Left renal cortex interstitium (tissue), 4 donors: ENCODE measurements around the gene MINDY1. TPM values are rescaled to one million over a fixed set of nuclear protein-coding genes. Genes with fewer than 3 reads are reported as not detected.
A peak's percentile ranks its signal among the peaks of the same experiment; 100 is the strongest.

Experiments
- DNase-seq, 4 donors: peaks; one replicate each; pipeline ENCODE4 v3.0.0-alpha.2; 2013; ENCODE audit warnings: low read depth in 4 of 4, low spot score in 2 of 4, missing footprints in 1 of 4
- polyA plus RNA-seq, 4 donors: library from polyadenylated mRNA; unstranded; fragments of 120-200 nt; gene quantifications; one replicate each; pipeline ENCODE4 v1.2.1, GENCODE V29; 2013; ENCODE audit not compliant: insufficient read length in 4 of 4

MINDY1 gene
- polyA plus RNA-seq, 4 donors, result 38.1 to 59.4 (median 46.7) TPM

DNA sequence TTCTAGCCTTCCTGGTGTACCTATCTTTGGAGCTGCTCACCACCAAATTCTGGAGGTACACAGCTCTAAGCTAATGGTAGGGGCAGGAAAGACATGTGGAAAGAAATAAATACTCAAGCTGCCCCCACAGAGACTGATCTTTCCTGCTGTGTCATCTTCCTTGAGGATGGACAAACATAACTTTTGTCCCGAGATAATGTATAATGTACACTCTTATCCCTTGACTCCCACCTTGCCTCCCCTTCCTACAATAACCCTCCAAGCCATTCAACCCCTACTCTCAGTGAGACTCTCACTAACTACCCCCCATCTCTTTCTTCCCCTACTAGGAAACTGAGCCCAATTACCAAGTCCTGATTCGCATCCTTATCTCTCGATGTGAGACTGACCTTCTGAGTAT is 12.5 kb downstream of the MINDY1 start:
- DNase-seq, result no peak

DNA sequence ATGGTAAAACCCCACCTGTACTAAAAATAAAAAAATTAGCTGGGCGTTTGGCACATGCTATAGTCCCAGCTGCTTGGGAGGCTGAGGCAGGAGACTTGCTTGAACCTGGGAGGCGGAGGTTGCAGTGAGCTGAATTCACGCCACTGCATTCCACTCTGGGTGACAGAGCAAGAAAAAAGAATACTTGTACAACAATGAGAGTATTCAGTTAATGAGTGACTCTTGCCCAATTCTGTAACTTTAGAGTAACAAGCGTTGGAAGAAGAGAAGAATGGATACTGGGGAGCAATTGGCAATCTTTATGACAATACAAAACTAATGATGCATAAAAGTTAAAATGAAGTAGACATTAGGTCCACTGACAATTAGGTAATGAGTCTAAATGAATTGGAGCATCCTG is 14.1 kb downstream of the MINDY1 start:
- DNase-seq, result no peak

DNA sequence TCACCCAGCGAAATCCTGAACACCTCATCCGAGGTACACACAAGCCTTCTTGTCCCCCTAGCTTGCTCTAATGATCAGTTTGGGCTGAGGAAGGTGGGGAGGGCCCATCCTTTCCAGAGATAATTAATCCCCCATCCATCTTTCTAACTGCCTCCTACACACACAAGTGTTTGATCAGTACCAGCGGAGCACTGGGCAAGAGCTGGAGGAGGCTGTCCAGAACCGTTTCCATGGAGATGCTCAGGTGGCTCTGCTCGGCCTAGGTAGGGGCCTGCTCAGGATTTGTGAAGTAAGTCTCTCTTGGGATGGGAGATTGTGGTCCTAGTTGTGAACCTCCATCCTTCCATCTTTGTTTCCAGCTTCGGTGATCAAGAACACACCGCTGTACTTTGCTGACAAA is 18.8 kb downstream of the MINDY1 start:
- no peak for DNase-seq

DNA sequence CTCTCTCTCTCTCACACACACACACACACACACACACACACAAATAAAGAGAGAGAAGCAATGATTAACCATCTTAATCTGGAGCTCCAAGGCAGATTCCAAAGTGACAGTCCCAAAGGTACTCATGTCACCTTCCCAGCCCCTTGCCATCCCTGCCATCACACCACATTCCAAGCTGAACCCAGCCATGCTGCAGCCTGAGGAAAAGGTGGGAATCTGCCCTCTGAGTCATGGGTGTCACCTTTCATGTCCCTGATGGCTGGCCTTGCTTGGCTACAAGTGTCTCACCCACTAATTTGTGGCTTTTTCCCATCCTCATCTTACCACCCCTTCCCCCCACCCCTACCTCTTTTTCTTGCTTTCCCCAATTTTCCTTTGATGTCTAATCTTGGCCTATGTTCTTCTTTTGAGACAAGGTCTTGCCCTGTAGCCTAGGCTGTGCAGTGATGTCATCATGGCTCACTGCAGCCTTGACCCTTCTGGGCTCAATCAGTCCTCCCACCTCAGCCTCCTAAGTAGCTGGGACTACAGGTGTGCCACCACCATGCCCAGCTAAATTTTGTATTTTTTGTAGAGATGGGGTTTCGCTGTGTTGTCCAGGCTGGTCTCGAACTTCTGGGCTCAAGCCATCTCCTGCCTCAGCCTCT is 21.4 kb downstream of the MINDY1 start:
- DNase-seq, result no peak

DNA sequence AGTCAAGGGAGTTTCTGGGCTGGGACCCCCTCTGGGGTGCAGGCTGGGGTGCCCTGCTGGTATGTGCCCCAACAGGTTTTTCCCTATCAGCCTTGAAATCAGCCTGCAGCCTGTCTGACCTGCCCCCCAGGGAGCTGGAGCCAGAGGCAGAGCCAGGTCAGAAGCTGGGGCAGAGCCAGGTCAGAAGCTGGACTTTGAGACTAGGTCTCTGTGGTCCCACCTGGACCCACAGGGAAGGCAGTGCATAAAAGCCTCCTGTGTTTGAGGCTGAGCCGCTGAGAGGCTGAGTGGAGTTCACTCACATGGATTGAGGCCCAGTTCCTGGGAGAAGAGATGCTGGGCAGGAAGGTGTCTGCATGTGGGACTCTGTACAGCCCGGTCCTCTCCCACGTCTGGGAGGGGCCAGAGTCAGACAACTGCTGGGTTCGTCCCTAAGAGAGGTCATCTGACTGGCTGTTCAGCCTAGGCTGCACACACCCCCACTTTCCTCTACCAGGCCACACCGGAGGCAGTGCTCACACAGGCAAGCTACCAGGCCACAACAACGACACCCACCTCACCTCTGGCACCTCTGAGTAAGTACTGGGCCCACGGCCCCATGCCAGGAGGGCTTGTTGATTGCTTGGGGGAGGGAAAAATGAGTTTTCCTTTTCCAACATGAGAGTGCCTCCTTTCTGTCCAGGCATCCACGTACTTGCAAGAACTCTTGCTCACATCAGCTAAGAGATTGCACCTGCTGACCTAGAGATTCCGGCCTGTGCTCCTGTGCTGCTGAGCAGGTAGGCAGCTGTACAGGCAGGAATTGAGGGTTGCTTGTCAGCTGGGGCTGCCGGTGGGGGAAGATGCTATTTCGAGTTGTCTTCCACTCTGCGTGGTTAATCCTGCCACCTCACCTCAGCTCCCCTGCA is 24.6 kb downstream of the MINDY1 start, which contains the start of gene ANXA9:
Gene ANXA9 (plus strand): TSS at position 488 of the 908 bp plus-strand sequence. CDS start 814 bp downstream, outside the sequence.
- no peak for DNase-seq

DNA sequence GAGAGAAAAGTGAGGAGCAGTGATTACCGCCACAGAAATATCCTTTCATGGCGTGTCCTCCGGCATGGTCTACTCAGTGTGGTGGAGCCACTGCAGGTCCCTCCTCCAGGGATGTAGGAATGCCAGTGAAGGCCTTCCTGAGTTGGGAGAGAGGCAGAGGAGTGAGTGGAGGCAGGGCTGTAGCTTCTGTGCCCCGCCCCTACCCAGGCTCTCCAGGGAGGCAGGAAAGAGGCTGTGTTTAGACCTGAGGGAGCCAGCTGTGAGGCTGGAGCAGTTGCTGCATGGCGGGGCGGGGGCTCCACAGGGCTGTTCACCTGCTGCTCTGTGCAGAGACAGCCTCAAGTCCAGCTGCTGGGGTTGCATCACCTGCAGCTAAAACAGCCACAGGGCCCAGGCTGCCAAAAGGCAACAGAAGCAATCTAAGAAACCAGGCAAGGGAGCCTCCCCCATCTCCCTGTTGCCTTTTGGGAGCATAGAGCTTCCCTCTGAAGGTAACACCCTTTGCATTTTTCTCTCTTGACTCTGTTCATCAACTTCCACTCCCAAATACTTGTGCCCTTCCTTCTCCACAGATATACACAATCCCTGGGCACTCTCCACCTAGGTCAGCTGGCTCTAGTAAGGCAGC is 25.4 kb downstream of the MINDY1 start:
- DNase-seq, result no peak

DNA sequence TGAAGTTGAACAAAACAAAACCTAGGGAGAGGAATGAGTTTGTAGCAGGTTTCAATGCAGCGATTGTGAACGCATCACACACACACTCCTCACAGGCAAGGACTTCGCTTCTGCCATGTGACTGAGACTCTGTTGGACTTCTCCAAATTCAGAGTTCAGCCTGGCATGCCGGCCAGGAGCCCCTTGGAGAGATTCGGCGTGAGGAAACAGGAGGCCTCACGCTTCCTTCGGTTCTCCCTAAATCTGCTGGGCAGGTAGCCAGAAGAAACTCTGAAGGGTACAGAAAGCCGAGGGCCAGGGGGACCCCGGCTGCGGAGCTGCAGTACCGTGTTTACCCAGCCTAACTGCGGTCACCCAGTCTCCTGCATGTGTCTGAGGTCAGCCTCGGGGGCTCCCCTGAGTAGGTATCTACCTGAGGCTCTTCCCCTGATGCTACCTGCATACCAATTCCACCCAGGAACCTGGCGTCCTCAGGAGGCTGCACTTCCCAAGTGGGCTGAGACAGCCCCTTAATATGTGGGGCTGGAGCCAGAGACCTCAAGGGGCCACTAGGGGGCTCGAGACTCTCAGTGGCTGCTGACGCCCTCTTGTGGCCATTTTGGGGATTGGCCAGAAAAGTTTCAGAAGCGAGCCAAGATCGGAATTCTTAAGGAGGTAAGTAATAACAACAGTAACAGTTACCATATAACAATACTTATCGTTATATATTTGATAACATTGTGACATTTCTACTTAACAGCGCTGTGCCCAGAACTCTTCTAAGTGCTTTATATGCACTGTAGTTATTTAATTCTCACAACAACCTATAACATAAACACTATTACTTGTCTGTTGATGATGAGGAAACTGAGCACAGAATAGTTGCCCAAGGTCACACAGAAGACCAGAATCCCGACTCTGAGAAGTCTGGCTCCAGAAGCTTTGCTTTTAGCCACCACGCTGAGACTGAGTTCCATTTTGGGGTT is 27.3 kb downstream of the MINDY1 start:
- peak in 3 of 4 donors; percentile 71 to 92 (median 76) for DNase-seq

DNA sequence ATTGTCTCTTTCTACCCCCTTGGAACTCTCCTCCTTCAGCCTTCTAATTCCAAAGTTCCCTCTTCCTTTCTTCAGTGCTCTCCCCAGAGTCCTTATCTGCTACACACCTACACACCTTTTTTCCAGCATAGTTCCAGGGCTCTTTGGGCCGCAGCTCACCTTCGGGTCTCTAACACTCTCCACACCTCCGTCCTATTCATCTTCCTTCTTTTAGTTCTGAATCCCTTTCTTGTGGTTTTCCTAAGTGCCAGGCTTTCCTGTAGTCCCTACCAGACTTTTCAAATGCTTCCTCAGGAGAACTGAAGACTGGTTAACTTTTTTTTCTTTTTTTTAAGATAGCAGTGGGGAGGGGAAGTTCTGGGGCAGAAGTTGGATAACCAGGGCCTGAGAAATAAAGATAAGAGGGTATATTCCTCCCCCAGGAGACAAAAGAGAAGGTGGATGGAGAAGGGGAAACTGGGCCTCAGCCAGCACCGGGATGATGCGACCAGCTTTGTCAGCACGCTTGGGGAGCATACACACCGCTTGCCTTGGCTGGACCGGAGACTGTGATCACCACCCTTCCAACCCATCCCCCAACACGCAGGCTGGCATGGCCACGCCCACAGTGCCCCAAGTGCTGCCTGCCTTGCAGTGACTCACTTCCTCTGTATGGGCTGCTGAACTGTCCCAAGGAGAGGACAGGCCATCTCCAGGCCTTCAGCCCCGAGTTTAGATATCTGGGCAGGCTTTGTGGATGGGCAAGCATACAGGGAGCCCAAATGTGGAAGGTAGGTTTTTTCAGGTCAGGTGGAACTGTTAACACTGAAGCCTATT is 29.6 kb downstream of the MINDY1 start:
- DNase-seq, result no peak

DNA sequence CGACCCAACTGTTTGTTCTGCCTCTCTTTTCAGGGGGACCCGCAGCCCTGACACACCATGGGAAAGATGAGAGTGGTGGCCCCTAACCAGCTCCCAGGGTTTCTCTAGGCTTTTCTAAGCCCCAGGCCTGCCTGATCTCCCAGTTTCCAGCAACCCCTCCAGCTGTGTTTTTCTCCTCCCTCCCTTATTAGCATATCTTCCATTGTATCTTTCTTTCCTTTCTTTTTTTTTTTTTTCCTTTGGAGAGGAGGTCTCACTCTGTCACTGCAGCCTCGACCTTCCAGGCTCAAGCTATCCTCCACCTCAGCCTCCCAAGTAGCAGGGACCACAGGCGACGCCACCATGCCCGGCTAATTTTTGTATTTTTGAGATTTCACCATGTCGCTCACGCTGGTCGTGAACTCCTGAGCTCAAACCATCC is 30.3 kb downstream of the MINDY1 start:
- DNase-seq, result no peak

DNA sequence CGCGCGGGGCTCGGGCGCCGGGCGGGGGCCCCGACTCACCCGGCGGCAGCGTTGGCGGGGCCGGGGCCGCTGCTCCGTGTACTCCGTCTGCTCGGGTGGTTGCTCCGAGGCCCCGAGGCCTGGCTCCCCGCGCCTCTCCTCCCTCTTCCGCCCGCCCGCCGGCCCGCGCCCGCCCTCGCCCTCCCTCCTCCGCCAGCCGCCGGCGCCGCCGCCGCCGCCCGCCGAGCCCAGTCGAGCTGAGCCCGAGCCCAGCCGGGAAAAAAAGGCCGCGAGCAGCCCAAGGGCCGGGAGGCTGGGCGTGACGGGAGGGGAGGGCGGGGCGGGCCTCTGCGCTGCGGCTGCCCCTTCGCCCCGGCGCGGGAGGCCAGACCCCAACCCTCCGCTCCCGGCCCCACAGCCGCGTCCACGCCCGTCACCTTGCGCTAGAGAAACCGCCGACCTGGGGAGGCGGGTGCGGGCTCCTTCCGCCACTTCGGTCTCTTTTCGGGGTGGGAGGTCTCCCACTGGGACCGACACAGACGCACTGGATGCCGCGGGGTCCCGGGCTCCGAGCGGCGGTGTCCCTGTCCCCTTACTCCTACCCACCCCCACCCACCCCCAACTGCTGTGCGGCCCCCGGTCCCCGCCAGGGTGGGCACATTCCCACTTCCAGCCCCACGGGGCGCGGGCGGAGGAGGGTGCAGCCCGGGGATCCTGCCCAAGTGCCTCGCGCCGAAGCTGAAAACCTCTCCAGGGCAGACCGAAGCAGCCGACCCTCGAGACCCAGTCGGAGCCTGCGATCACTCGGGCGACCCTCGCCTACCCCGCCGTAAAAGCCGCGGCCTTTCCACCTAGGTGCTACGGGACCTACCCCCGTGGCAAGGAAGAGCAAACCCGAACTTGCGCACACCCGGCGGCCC is 31.9 kb downstream of the MINDY1 start, which contains the start of gene CERS2:
Gene CERS2 (minus strand): TSS at position 256 of the 899 bp plus-strand sequence. CDS start 5,745 bp downstream, outside the sequence.
- peak in 2 of 4 donors; percentile 69 to 71 for DNase-seq

DNA sequence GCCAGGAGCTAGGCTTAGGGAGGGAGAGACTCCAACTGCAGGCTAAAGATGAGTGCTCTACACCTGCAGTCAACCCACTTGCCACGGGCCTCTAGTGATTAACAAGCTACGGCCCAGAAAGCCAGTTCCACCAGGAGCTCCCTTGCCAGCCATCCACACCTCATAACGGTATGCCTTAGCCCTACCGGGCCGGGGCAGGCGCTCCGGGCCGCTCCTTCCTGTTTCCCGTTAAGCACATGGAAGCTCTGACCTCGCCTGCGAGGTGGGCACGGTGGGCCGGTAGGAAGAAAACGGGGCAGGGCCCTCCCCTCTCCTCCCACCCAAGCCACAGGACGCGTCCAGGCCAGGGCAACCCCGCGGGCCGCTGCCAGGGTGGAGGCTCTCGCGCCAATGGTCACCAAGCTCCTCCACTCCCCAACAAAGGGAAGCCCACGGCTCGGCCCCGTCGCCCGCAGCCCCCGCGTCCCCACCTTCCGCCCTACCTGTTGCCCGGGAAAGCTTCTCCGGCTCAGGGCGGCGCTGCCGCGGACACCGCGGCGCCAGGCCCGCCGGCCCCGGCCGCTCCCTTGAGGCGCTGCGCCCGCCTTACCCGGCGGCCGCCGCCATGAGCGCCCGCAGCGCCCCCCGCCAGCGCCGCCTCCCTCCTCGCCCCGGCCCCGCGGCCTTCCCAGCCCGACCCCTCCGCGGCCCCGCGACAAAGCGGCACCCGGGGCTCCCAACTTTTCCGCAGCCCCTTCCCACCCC is 32.7 kb downstream of the MINDY1 start:
- no peak for DNase-seq

DNA sequence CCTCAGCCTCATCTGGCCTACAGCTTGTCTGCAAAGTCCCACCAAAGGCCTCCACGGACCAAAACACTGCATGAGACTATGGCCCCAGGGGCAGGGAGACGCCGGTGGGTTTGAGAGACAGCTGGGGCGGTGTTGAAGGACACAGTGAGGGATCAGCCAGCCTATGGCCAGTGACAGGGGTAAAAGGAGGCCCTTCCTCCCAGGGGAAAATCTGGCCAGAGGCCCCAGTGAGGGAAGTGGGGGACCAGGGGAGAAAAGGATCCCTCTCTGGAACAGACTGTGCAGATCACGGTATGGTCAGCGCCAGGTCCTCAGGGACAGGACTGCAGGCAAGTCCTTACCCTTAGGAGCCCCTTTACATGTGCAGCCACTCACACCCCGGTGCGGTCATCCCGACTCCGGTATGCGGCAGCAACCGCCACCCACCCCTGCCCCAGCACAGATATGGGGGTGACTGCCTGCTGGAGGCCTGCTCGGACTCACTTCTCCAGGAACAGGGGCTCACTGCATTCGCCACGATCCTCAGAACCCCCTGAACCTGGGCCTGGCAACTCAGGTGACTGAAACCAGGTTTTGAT is 33.4 kb downstream of the MINDY1 start:
- DNase-seq, result no peak

DNA sequence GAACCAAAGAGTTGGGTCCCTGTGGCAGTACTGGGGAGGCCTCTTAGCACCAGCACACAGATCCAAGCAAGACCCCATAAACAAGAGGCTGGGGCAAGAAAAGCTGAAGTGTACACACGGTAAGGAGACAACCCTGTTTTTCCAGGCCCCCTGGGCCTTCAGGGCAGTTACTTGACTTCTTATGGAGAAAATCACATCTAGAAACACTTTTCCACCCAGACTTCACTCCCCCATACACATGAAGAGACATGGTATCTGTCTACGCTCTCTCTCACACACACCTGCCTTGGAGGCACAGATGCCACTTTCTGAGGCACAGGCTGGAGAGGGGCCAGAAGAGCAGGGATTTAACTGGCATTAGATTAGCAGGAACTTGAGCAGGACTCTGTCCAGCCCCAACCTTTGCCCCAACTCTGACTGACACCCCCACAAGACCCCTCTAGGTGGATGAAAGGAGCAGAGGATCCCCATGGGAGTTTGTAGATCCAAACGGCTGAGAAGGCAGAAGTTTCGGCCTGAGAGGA is 34.2 kb downstream of the MINDY1 start:
- no peak for DNase-seq

DNA sequence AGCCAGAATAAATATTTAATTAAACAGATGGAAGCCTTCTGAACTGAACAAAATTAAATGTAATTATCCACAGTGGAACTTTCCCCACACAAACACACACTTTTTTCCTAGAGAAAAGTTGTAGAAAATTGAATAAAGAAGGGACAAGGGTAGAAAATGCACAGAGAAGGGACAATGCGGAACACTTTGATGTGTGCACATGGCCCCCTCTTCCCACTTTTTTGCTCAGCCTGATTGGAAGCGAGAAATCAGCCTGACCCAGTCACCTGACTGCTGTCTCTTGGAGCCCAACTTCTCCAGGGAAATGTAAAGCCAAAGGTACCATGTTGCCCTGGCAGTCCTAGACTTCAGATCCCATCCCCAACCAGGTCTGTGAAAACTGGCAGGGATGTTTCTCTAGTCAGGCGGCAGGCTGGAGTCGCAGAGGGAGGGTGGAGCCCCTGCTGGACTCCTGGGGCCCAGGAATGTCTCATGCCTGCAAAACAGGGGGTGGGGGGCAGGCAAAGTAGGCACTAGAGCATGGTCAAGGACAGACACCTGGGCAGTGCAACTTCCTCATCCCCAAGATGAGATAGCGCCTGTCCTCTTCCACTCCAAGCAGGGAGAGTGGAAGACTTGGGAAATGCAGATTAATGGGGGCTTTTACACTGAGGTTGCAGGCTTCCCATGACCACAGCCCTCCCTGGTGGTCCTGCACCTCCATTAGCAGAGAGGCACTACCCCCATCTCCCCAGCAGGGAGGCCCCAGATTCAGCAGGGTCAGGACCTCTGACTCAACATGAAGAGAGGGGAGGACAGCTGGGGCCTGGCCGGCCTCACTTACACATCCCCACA is 34.9 kb downstream of the MINDY1 start:
- DNase-seq, result no peak

DNA sequence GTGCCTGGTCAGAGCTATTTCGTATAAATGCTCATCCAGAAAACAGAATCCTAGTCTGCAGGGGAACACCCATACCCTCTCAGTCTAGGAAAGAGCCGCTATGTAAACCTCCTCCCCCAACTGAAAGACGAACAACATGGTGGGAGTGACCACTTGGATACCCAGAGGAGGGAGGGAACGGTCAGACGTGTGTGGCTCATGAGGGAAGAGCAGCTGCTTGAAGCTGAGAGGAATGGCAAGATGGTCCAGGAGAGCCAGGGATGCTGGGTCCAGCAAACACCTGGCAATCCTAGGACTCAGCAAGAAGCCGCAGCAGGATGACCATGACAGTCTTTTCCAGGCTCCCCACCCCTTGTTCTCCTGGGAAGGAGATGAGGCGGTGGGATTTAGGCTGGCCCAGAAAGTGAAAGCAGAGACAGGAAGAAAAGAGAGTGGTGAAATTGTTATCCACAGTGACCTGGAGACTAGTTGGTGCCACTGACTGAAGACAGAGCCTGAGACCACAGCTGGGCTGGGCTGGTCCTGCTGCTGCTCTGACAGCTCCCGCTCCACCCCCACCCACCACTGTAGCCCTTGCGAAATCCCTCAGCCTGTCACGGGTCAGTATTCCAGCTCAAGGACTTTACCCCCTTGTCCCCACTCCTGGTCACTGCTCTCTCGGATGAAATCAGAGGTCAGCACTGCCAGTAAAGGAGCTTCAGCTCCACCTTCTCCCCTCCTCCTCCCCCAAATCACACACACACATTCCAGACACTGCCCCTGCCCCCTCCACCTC is 35.7 kb downstream of the MINDY1 start:
- DNase-seq, result no peak
